ENCODE measurements around the gene ETV6. TPM values are rescaled to one million over a fixed set of nuclear protein-coding genes. Genes with fewer than 3 reads are reported as not detected.

Gene ETV6
- total RNA-seq, 2 experiments from 2014 or later, result 17.1 to 19.3 TPM

- TF ChIP-seq CTCF (conservative IDR thresholded peaks at IDR 0.05; ENCODE audit: low read length) (no peak), EZH2phosphoT487 (IDR thresholded peaks at IDR 0.05; ENCODE audit: borderline replicate concordance, low read depth, low read length) (no peak)
- Histone ChIP-seq H4K20me1 (ENCODE audit: insufficient read depth, low read length) (no peaks in the 10 kb centered on the region), H3K4me2 (ENCODE audit: low read length) (no peak overlapping the region), H3K4me1 (ENCODE audit: insufficient read depth, low read length, poor library complexity, severe bottlenecking) (peaks cover 40% of the 10 kb centered on the region), H3K27ac (ENCODE audit: low read depth, low read length, poor library complexity, severe bottlenecking) (no peak overlapping the region), H3K9me3 (ENCODE audit: low read length) (no peaks in the 10 kb centered on the region), H3K79me2 (ENCODE audit: insufficient read depth, low read depth, low read length) (no peaks in the 10 kb centered on the region), H3K9me2 (ENCODE audit: insufficient read depth, low read length) (no peaks in the 10 kb centered on the region), H3K36me3 (ENCODE audit: insufficient read depth, low read length) (peaks cover 66% of the 10 kb centered on the region), H3K4me3 (ENCODE audit: low read depth, low read length, poor library complexity, severe bottlenecking) (no peak overlapping the region), H2AFZ (ENCODE audit: low read length) (no peak overlapping the region)
- BruUV-seq (replicated peaks), result no TSS peak
- intact Hi-C loops (cut with micrococcal nuclease; ENCODE audit: unreplicated experiment), result no loop called here
- DNase-seq (ENCODE audit: low spot score), result no peak
- ChIA-PET CTCF (ENCODE audit: unreplicated experiment) (no interaction called here), POLR2A (no interaction called here)
Observed at GRCh38 chr12:11884706-11885105, 235.2 kb downstream of the ETV6 start.

DNA sequence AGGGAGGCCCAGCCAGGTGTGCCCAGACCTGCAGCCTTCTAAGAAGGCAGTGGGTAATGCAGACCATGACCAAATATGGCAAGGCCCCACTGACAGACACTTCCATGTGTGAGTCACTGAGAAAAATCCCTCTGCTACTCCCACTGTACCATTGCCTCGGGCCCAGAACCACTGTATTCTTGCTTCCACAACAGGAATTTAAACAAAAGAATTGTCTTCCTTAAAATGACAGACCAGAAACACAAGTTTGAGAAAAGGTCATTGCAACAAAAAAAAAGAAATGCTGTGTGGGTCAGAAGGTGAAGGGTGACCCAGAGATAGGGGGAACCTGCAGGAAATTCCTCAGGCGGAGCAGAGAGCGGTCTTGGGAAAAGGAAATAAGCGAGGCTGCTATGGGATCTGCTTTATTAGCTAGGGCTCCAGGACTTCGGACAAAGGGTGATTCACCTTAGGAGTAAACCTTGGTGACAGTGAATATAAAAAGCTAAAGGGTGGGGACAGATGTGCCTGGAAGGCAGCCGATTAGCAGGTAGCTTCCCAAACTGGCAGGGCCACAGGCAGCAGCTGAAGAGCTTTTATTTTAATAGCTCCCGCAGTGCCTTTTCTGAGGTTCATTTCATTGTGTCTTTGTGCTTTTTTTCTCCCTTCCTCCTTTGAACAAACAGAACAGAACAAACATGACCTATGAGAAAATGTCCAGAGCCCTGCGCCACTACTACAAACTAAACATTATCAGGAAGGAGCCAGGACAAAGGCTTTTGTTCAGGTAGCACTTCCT, 236.0 kb downstream of the ETV6 start:
- CTCF ChIA-PET (ENCODE audit: unreplicated experiment), result no interaction called here
- H3K4me3 ChIP-seq (ENCODE audit: low read depth, low read length, poor library complexity, severe bottlenecking), result no peak overlapping the region
- peaks cover 68% of the 10 kb centered on the region for H3K36me3 ChIP-seq (ENCODE audit: insufficient read depth, low read length)
- no peak overlapping the region for H3K27ac ChIP-seq (ENCODE audit: low read depth, low read length, poor library complexity, severe bottlenecking)
- TF ChIP-seq EZH2phosphoT487 (IDR thresholded peaks at IDR 0.05; ENCODE audit: borderline replicate concordance, low read depth, low read length) (no peak), CTCF (conservative IDR thresholded peaks at IDR 0.05; ENCODE audit: low read length) (no peak)
- H4K20me1 ChIP-seq (ENCODE audit: insufficient read depth, low read length), result no peaks in the 10 kb centered on the region
- H3K4me2 ChIP-seq (ENCODE audit: low read length), result no peak overlapping the region
- no peak for DNase-seq (ENCODE audit: low spot score)
- H2AFZ ChIP-seq (ENCODE audit: low read length), result no peak overlapping the region
- H3K79me2 ChIP-seq (ENCODE audit: insufficient read depth, low read depth, low read length), result no peaks in the 10 kb centered on the region
- no TSS peak for BruUV-seq (replicated peaks)
- POLR2A ChIA-PET, result no interaction called here
- peaks cover 47% of the 10 kb centered on the region for H3K4me1 ChIP-seq (ENCODE audit: insufficient read depth, low read length, poor library complexity, severe bottlenecking)
- intact Hi-C loops (cut with micrococcal nuclease; ENCODE audit: unreplicated experiment), result no loop called here
- no peaks in the 10 kb centered on the region for H3K9me2 ChIP-seq (ENCODE audit: insufficient read depth, low read length)
- no peaks in the 10 kb centered on the region; the same call in 1 of the 2 replicates for H3K9me3 ChIP-seq (ENCODE audit: low read length)

GRCh38 chr12:11886339-11886738, 236.9 kb downstream of the ETV6 start:
- peaks cover 70% of the 10 kb centered on the region for H3K36me3 ChIP-seq (ENCODE audit: insufficient read depth, low read length)
- no peak overlapping the region for H2AFZ ChIP-seq (ENCODE audit: low read length)
- no peaks in the 10 kb centered on the region for H3K9me2 ChIP-seq (ENCODE audit: insufficient read depth, low read length)
- peaks cover 52% of the 10 kb centered on the region for H3K4me1 ChIP-seq (ENCODE audit: insufficient read depth, low read length, poor library complexity, severe bottlenecking)
- TF ChIP-seq CTCF (conservative IDR thresholded peaks at IDR 0.05; ENCODE audit: low read length) (no peak), EZH2phosphoT487 (IDR thresholded peaks at IDR 0.05; ENCODE audit: borderline replicate concordance, low read depth, low read length) (no peak)
- H3K79me2 ChIP-seq (ENCODE audit: insufficient read depth, low read depth, low read length), result no peaks in the 10 kb centered on the region
- no peak for DNase-seq (ENCODE audit: low spot score)
- POLR2A ChIA-PET, result interaction anchor here (0.7 kb wide), 1 partner anchor 158 kb away, joined by 4 read pairs; no protein-coding TSS in a partner anchor
- intact Hi-C loops (cut with micrococcal nuclease; ENCODE audit: unreplicated experiment), result no loop called here
- CTCF ChIA-PET (ENCODE audit: unreplicated experiment), result no interaction called here
- H3K9me3 ChIP-seq (ENCODE audit: low read length), result no peaks in the 10 kb centered on the region; the same call in 1 of the 2 replicates
- no peak overlapping the region for H3K4me3 ChIP-seq (ENCODE audit: low read depth, low read length, poor library complexity, severe bottlenecking)
- BruUV-seq (replicated peaks), result no TSS peak
- no peak overlapping the region for H3K27ac ChIP-seq (ENCODE audit: low read depth, low read length, poor library complexity, severe bottlenecking)
- H4K20me1 ChIP-seq (ENCODE audit: insufficient read depth, low read length), result no peaks in the 10 kb centered on the region
- no peak overlapping the region for H3K4me2 ChIP-seq (ENCODE audit: low read length)
